CD4-positive, alpha-beta T cell treated with Interleukin-2 at 100 ng/mL for 4 hours (primary cell): ENCODE data around the gene BAHCC1.

Source experiments
- DNase-seq: peaks from one replicate; pipeline ENCODE4 v3.0.0-alpha.2; 2020; ENCODE audit warnings: low spot score

BAHCC1 gene

DNA sequence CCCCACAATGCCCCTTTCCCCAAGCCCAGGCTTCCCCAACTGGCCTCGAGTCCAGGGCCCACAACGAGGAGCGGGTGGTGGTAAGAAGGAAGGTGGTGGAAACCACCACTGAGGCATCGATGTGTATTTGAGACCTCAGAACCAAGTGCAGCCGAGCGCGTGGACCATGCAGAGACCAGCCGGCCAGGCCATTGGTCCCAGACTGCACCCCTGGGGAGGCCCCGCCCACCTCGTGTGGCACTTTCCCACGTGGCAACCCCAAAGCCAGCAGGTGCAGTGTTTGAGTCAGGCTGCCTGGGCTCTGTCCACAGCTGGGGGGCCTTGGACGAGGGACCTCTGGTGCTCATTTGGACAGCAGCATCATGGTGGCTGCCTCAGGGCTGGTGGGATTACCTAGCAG is 28.1 kb upstream of the BAHCC1 start:
- no peak for DNase-seq

DNA sequence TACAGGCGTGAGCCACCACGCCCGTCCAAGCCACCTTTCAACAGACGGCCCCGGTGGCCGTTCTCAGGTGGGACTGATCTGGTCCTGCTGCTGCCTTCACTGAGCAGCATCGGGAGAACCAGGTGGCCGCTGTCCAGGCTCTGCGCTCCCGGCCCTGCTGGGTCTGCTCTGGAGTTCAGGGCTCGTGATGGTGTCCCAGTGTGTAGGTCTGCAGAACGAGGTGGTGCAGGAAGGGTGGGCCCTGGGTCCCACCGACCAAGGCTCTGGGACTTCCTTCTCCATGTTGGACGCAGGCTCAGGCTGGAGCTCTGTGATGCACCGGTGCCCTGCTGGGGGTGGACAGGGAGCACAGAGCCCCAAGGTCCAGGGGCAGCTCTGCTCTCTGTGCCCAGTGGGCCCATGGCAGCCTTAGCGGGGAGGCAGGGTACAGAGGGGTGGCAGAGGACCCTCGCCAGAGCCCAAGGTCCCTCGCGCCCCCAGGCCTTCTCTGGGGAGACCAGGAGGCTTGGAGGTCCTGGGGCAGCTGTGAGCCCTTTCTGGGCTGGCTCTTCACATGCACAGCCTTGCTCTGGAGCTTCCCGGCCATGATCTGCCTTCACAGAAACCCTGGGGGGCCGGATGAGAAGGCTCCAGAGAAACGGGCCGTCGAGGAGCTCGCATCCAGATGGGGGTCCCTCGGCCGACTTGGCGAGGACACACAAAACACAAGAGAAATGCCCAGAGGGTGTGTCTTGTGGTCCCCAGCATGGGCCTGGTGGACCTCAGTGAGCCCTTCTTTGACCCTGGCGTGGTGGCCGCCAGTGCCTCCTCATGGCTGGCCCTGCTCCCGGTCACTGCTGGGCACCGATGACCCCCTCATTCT is 26.9 kb upstream of the BAHCC1 start:
- DNase-seq: no peak

DNA sequence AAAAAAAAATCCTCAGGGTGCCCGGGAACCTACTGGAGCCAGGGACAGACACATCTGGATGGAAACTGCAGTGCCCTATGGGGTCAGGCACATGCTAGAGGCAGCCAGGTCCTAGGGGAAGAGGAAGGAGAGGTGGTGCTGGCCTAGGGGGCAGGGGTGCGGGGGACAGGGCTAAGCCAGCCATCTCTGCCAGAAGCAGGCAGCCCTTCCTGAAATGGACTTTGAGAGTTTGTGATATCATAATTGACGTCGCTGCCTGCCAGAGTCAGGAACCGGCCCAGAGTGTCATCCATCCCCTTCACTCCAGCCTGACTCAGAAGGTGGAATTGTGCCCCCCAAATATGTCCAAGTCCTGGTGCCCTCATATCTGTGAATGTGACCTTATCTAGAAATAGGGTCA is 25.0 kb upstream of the BAHCC1 start:
- DNase-seq: no peak

DNA sequence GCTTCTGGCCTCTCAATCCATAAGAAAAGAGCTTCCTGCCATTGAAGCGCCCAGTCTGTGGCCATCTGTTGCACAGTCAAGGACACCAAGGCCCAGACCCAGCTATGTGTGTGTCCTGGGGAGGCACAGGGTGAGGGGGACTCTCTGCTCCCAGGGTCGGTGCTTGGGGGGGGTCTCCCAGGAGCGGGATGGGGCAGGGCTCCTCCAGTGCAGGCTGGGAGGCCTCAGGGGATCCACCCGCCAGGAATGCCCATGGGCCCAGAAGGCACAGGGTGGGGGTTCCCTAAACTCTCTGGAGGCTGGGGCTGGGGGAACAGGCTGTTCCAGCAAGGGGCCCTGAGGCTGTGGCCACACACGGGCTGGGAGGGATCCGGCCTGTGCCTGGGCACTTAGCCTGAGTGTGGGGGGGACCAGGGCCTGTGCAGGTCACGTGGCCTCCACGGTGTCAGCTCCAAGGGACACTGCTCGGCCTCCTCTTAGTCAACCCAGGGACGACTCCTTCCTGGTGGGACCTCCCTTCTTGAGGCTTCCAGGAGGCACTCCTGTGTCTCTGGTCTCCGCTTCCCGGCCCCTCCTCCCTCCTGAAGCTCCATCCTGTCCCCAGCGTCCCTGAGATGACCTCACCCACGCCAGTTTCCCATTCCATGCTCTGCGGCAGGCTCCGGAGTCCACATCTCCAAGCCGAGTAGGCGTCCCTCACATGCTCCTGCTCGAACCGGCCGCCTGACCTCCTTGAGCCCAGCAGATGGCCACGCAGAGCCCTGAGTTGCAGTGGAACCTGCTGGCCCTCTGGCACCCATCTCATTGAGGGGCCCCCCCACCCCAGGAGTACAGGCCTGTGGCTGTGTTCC is 23.1 kb upstream of the BAHCC1 start:
- no peak for DNase-seq

DNA sequence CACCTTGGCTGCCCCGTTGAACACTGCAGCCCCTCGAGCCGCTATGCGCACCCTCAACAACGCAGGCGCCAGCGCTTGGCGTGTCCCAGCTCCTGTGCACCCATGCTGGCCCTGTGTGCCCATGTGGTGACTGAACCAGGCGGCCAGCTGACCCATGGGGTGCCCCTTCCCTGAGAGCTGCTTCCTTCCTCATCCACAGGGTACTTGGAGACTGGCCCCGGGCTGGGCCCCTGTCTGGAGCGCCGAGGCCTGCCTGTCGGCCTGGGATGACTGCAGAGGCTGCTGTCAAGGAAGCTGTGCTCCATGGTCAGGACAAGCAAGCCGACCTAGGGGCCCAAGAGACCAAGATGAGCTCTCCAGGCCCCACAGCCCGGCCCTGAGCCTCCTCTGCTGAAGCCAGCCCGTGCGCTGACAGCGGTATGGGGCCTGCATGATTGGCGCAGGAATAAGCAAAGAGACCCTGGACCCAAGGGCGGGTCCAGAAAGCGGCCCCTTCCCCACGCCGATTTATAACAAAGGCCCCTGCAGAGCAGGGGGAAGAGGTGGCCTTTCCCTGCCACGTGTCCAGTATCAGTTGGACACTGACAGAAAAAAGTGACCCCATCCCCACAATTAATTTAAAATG is 21.6 kb upstream of the BAHCC1 start:
- no peak for DNase-seq

DNA sequence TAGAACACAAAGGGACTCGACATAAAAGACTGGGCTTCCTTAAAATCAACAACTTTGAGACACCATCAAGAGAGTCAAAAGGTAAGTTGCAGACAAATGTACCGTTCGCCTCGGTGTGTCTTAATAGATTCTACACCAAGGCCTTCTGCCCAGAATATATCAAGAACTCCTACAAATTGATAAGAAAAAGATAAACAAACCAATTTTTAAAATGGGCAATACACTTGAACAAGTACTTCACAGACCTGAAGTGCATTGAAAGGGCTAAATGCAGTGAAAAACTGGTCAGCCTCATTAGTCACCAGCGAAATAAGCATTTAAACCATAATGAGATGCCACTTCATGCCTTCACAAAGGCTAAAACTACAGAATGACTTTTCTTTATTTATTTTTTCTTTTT is 20.4 kb upstream of the BAHCC1 start:
- DNase-seq: no peak

DNA sequence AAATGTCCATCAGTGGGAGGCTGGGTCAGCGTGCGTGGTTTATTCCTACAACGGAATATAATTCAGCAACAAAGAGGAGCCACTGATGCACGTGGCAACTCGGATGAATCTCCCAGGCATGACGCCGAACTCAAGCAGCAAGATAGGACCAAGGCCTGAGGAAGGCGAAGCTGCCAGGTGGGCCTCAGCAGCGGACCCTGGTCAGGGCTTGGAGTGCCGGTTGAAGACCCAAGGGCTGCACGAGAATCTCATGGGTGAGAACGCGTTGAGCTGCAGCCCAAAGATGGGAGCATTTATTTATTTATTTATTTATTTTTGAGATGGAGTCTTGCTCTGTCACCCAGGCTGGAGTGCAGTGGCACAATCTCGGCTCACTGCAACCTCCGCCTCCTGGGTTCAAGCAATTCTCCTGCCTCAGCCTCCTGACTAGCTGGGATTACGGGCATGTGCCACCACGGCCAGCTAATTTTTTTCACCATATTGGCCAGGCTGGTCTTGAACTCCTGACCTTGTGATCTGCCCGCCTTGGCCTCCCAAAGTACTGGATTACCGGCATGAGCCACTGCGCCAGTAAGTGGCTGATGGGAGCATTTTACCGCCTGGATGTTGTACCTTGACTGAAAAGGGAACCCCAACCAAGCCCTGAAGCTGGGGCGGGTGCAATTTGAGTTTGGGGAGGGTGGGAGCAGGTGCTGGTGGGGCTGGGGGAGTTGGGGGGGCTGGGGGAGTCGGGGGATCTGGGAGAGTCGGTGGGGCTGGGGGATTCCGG is 18.1 kb upstream of the BAHCC1 start:
- no peak for DNase-seq

DNA sequence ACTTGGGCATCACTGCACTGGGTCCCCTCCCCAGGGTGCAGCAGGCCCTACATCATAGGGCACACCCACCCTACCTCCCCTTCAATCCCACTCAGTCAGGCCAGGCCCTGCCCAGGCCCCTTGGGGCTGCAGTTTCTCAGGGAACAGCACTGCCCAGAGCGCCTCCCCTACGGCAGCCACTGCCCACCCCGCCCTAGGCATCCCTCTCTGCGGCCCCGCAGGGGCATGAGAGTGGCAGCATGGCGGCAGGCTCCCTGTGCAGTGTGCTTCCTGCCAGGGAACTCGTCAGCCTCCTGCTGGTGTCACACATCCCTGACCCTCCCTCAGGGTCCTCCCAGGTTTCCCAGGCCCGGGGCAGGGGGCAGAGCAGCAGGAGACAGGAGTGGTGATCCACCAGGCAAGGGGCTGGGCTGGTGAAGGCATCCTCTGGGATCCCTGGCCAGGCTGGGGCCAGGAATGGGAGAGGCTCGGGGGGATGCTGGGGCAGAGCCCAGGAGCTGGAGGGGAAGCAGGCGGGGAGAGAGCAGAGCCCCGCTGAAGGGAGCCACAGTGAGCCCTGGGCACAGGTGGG is 16.2 kb upstream of the BAHCC1 start:
- no peak for DNase-seq

DNA sequence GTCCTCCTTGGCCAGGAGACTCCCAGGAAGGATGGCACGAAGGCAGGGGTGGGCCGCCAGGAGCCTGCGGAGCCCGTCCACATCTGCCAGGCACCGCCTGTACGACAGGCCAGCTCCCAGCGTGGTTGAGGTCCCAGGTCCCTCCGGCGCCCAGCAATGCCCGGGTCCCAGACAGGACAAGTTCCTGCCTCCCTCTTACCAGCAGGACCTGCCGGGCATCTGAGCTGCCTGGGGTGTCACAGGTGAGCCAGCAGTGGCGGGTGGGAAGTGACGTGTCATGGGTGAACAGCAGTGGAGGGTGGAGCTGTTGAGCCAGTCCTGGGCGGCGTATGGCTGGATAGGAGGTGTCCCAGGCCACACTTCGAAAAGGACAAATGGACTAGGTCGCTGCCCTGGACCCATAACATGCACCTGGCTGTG is 15.7 kb upstream of the BAHCC1 start:
- DNase-seq: no peak

DNA sequence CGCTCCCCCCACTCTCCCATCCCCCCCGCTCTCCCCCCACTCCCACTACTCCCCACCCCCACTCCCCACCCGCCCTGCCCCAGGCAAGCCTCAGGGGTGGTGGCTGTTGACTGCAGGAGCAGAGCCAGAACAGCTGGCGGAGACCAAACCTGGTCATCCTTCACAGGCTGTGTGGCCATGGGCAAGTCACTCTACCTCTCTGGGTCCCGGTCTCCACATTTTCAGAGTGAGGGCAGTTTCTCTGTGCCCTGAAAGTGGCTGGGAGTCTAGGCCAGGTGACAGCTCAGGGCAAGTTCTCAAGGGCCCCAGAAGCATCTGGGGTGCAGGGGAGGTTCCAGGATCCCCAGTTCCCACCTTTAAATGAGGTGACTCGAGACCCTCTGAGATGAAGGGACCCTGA is 15.1 kb upstream of the BAHCC1 start:
- DNase-seq: no peak

DNA sequence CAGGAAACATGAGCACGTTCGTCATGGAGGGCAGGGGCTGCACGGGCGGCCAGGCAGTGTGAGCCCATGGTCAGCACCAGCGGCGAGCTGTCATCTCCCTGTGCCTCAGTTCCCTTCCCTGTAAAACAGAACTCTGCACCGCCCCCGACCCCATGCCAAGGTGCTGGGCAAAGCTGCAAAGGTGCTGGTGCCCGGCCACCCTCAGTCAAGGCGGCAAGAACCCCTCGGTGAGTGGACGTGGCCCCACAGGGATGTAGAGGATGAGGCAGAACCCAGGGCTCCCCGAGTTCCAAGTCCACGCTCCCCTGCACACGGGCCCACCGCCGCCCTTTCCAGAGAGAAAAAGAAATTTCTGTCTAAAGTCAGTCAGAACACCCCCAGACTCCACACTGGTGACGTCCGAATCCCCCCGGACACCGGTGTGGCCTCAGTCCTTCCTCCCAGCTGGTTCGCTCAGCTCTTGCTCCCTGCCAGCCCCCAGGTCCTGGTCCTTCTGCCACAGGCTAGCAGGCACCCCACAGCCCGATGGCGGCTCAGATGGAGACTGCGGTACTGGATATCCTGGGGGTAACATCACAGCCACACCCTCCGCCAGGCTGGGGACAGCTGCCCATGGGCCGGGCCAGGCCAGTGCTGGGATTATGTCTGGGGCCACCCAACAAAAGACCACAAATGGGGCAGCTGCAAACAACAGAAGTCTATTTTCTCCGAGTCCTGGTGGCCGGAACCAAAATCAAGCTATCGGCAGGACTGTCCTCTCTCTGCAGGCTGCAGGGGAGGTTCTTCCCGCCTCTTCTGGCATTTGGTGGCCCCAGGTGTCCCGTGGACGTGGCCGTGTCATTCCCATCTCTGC is 14.4 kb upstream of the BAHCC1 start:
- no peak for DNase-seq

DNA sequence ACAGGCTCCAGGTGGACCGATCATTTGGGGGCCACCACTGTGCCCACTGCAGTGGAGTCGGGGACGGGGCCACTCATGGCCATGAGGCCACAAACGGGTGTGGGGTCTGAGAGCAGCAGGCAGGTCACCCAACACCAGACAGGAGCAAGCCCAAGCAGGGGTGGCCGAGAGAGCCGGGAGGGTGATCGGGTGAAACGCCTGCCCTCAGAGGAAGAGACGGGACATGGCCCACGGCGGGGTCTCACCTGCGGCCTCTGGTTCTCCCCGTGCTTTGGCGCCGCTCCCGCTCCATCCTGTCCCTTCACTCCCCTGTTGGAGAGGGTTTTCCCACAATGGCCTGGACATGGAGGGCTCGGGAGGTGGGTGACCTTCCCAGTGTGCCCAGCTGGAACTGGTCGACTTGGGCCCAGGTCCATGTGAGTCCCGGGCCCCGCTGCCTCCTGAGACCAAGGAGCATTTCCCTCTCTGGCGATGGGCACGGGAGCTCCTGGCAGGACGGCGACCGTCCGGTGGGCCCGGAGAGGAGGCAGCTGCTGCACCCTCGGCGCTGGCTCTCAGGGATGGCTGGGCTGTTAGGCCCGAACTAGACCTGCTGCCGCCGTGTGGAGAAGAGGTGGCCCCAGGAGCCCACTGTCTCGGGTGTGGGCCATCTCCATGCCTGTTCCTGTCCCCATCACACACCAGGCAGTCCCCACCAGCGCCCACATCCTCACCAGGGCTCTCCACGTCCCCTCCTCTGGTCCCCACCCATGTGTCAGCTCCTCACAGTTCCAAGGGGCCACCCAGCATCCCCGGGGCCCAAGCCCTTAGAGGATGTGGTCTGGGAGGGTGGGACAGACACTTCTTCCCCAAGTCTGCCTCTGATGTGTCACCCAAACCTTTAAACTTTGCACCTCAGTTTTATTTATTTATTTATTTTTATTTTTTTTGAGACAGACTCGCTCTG is 13.4 kb upstream of the BAHCC1 start:
- peak; percentile 50 for DNase-seq

DNA sequence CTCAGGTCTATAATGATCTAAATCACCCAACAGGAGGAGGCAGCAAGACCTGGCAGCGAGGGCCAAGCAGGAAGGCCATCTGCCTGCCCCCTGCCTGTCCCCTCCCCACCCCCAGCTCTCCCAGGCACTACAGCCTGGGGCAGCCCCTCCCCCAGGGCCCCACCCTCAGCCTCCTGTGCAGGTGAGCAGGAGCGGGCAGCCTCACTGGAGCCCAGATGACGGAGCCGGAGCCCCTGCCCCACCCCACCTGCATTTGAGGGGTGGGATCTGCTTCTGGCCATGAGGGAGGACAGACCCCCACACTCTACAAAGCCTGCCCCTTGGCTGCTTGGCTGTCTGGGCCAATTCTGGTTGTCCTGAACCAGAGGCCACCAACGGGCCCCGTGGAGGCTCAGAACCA is 12.4 kb upstream of the BAHCC1 start:
- DNase-seq: no peak

DNA sequence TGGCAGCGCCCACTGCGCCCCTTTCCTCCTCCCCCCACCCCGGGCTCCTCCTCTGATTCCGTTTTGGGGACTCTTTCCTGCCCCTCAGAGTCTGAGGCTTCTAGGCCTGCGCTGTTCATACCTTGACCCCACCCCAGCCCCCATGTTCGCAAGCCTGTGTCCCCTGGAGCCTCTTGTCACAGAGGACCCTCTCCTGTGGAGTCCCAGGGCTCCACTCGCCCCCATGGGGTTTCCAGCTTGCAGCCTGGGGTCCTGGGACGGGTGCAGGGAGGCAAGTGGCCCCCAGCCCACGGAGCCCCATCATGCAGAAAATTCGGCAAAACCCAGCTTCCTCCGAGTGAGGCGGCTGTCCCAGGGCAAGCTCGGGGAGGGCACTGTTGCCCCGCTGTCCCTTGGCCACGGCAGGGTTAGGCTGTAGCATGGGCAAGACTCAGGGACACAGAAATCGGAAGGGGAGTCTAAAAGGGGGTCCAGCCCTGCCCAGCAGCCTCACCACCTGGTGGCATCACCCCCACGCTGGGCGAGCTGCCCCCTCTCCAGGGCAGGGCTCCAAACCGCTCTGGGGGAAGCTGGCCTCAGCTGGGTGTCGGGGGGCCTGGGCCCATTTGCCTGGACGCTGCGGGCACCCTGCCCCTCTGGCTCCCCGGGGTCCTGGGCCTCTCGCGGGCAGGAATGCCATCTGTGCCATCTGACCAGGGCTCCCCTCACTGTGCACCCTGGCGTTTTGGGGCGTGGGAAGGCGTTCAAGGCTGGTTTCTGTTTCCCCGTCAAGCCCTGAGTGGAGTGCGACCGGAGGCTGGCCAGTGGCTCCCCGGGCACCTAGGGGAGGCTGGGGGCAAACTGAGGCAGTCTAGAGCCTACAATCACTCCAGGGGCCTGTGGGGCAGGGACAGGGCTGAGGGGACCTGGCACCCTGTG is 11.5 kb upstream of the BAHCC1 start:
- no peak for DNase-seq

DNA sequence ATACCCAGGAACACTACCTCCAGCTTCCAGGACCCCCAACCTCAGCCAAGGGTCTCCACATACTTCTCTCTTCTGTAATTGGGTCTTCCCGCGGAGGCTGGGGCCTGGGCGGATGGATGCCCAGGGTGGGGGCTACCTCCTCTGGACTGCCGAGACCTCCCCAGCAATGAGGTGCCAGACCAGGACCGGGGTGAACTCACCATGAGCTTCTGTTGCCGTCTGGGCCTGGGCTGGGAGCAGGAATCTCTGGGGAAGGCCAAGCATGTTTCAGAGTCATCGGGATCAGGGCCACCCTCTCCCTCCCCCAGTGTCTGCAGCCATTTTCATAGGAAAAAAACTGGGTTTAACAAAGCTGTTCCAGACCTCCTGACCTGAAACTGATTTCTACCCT is 10.3 kb upstream of the BAHCC1 start:
- no peak for DNase-seq

DNA sequence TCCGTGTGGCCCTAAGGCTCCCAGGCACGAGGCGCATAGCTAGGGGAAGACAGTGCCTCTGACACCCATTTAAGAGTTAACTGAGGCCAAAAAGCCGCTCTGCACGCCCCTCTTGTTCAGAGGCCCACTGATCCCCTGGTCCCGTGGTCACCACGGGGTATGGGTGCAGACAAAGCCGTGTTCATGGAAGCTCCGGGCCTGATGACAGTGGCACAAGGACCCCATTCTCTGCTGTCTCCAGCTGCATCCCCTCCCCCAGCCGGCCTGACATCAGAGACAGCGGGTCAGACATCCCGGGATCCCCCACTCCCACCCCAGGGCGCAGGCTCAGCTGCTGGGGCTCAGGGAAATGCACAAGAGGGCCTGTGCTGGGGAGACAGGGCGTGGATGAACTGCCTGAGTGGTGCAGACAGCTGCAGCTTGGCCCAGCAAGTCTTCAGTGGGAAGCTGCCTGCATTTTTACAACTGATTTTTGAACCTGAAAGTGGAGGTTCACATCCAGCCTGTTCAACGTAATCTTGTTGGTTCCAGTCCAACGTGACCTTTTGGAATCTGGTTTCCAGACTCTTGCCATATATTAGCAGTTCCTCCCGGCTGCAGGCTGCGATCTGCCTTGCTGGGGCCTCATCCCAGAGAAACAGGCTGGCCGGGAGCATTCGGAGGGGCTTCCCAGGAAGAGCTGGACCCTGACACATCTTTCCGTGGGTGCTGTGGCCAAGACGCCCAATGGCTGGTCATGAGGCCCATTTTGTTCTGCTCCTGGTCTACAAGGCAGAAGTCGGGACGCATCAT is 9.7 kb upstream of the BAHCC1 start:
- DNase-seq: no peak

DNA sequence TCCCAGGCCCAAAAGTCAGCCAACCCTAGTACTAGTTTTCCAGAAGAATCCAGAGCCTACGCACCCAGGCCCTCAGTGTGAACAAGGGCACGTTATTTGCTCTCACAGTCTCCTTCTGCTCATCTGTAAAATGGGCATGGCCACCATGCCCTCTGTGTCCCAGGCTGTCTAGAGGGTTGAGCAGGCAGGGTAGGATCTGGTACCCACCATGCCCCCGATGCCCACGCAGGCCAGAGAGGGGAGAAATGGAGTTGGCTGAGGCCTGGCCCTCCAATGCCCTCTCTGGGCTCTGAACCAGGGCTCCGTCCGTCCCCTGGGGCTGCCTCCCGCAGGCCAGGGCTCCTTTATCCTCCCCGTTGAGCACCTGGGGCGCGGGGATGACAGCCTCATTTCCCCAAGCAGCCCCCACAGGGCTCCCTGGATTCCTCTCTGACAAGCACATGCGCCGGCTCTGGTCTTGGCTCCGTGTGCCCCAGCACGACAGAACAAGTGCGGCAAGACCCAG is 9.1 kb upstream of the BAHCC1 start:
- DNase-seq: no peak
